GM23338 (cell line): ENCODE results near the gene VPS26C. TPM values are rescaled to one million over a fixed set of nuclear protein-coding genes. Genes with fewer than 3 reads are reported as not detected.

Source experiments
- ATAC-seq: fragments of 200-7000 bp; cut with Tn5 transposase; 3 replicates; pipeline ENCODE4 v1.9.1; 2020
- DNase-seq: peaks from one replicate; pipeline ENCODE4 v3.0.0-alpha.2; 2015; ENCODE audit warnings: low spot score
- H2AFZ ChIP-seq: fragments of 200-600 bp; sonication (generic); 2 replicates; pipeline ENCODE4 v1.8.0; 2016; ENCODE audit warnings: antibody characterized with exemption, mild to moderate bottlenecking, moderate library complexity
- H3F3A ChIP-seq: fragments of 200-600 bp; sonication (generic); replicated peaks from 2 replicates; pipeline ENCODE4 v1.8.0; 2017; ENCODE audit warnings: antibody characterized with exemption, mixed run types, low read depth
- H3K27ac ChIP-seq: fragments of 200-600 bp; sonication (generic); 2 replicates; pipeline ENCODE4 v1.6.1; 2016; ENCODE audit warnings: low read depth
- H3K27me3 ChIP-seq: fragments of 200-600 bp; sonication (generic); 2 replicates; pipeline ENCODE4 v1.8.0; 2016; ENCODE audit warnings: mild to moderate bottlenecking, mixed run types, moderate library complexity; ENCODE audit not compliant: insufficient read depth
- H3K36me3 ChIP-seq: fragments of 200-600 bp; sonication (generic); 2 replicates; pipeline ENCODE4 v1.8.0; 2016; ENCODE audit warnings: mild to moderate bottlenecking; ENCODE audit not compliant: insufficient read depth
- H3K4me1 ChIP-seq: fragments of 200-600 bp; sonication (generic); 2 replicates; pipeline ENCODE4 v1.8.0; 2016; ENCODE audit warnings: mild to moderate bottlenecking, moderate library complexity; ENCODE audit not compliant: insufficient read depth
- H3K4me2 ChIP-seq: fragments of 200-600 bp; sonication (generic); 2 replicates; pipeline ENCODE4 v1.7.1; 2017; ENCODE audit warnings: mixed run types
- H3K4me3 ChIP-seq: fragments of 200-600 bp; sonication (generic); 2 replicates; pipeline ENCODE4 v1.6.1; 2016; ENCODE audit warnings: mixed run types
- H3K79me2 ChIP-seq: fragments of 200-600 bp; sonication (generic); replicated peaks from 2 replicates; pipeline ENCODE4 v1.8.0; 2017; ENCODE audit warnings: mild to moderate bottlenecking; ENCODE audit not compliant: insufficient read depth
- H3K9me2 ChIP-seq: fragments of 200-600 bp; sonication (generic); 2 replicates; pipeline ENCODE4 v1.8.0; 2017; ENCODE audit not compliant: insufficient read depth
- H4K20me1 ChIP-seq: fragments of 200-600 bp; sonication (generic); replicated peaks from 2 replicates; pipeline ENCODE4 v1.8.0; 2017; ENCODE audit warnings: mild to moderate bottlenecking; ENCODE audit not compliant: insufficient read depth
- H3K27ac Mint-ChIP-seq: 2 replicates; pipeline ENCODE4 v1.8.0; 2020; ENCODE audit warnings: inconsistent platforms, mild to moderate bottlenecking, moderate library complexity, mixed read lengths
- H3K27me3 Mint-ChIP-seq: 3 replicates; pipeline ENCODE4 v1.8.0; 2022; ENCODE audit warnings: low read depth, mild to moderate bottlenecking, moderate library complexity, mixed read lengths, inconsistent platforms; ENCODE audit not compliant: insufficient read depth, poor library complexity
- H3K36me3 Mint-ChIP-seq: 3 replicates; pipeline ENCODE4 v1.8.0; 2021; ENCODE audit warnings: low read depth, mild to moderate bottlenecking, inconsistent platforms, moderate library complexity, mixed read lengths
- H3K4me1 Mint-ChIP-seq: 3 replicates; pipeline ENCODE4 v1.8.0; 2020; ENCODE audit warnings: mild to moderate bottlenecking, inconsistent platforms, mixed read lengths
- H3K4me3 Mint-ChIP-seq: 3 replicates; pipeline ENCODE4 v1.8.0; 2021; ENCODE audit warnings: moderate library complexity, mild to moderate bottlenecking, inconsistent platforms, mixed read lengths
- H3K9me3 Mint-ChIP-seq: 3 replicates; pipeline ENCODE4 v1.8.0; 2020; ENCODE audit warnings: moderate library complexity, mild to moderate bottlenecking, inconsistent platforms, mixed read lengths
- CREB1 ChIP-seq: fragments of 250-450 bp; sonication (Bioruptor Pico); IDR thresholded peaks from 2 replicates; pipeline ENCODE4 v1.5.0; 2020; ENCODE audit warnings: low read depth, mild to moderate bottlenecking, moderate library complexity
- POLR2AphosphoS5 ChIP-seq: IDR thresholded peaks from 2 replicates; pipeline ENCODE4 v1.6.1; 2016; ENCODE audit warnings: antibody characterized with exemption, low read depth
- ZNF114 ChIP-seq: fragments of 250-450 bp; sonication (Bioruptor Pico); IDR thresholded peaks from 2 replicates; pipeline ENCODE4 v1.5.0; 2020; ENCODE audit warnings: mild to moderate bottlenecking, moderate library complexity
- ZNF462 ChIP-seq: fragments of 250-450 bp; sonication (Bioruptor Pico); IDR thresholded peaks from 2 replicates; pipeline ENCODE4 v1.5.0; 2020; ENCODE audit warnings: mild to moderate bottlenecking, moderate library complexity
- polyA plus RNA-seq: library from polyadenylated mRNA; unstranded; fragments of >200 nt; fragmentation: Nextera tagmentation; extraction: Ambion mirVana; gene quantifications from 2 replicates; pipeline ENCODE4 v1.2.1, GENCODE V29; 2016
- total RNA-seq: library from RNA; depleted of rRNA; stranded (reverse); fragments of >200 nt; shearing (Covaris generic); gene quantifications from 2 replicates; pipeline ENCODE4 v1.2.3, GENCODE V29; 2014

The VPS26C gene
- total and polyA plus RNA-seq, 2 experiments from 2014 or later = 45.1 to 91.2 TPM

GRCh38 chr21:37259426-37259825 is 7.7 kb downstream of the VPS26C start:
- no peaks in the 10 kb centered on the region for H3K9me2 ChIP-seq
- no peak for TF ChIP-seq POLR2AphosphoS5
- no peak for TF ChIP-seq ZNF462
- no peak for TF ChIP-seq ZNF114 (CRISPR knock-in tag)
- TF ChIP-seq CREB1 = no peak
- H3K4me3 ChIP-seq = no peak overlapping the region
- H3K79me2 ChIP-seq = peaks cover 82% of the 10 kb centered on the region
- no peak overlapping the region for H3K27ac ChIP-seq
- DNase-seq = no peak
- H4K20me1 ChIP-seq = peaks cover 13% of the 10 kb centered on the region; the same call in 1 of the 2 replicates
- ATAC-seq = no peak
- no peaks in the 10 kb centered on the region; the same call in 1 of the 2 replicates for H3K36me3 ChIP-seq
- H3K4me1 ChIP-seq = peaks cover 7% of the 10 kb centered on the region
- H2AFZ ChIP-seq = no peak overlapping the region
- H3F3A ChIP-seq = peaks cover 14% of the 10 kb centered on the region
- Mint-ChIP-seq H3K4me3 (no peak overlapping the region), H3K36me3 (peaks cover 6% of the 10 kb centered on the region; the same call in 2 of the 3 replicates), H3K4me1 (peaks cover 18% of the 10 kb centered on the region), H3K27ac (no peak overlapping the region), H3K9me3 (no peaks in the 10 kb centered on the region), H3K27me3 (peaks cover 11% of the 10 kb centered on the region)
- peak overlapping the region; percentile 84 for H3K4me2 ChIP-seq
- H3K27me3 ChIP-seq = no peaks in the 10 kb centered on the region

- Mint-ChIP-seq H3K4me3 (peak overlapping the region; percentile 80), H3K27ac (peak overlapping the region; percentile 100), H3K4me1 (peaks cover 23% of the 10 kb centered on the region), H3K27me3 (peaks cover 11% of the 10 kb centered on the region), H3K9me3 (no peaks in the 10 kb centered on the region), H3K36me3 (peaks cover 6% of the 10 kb centered on the region; the same call in 2 of the 3 replicates)
- Histone ChIP-seq H3K4me3 (peak overlapping the region; percentile 64), H3K4me1 (peaks cover 11% of the 10 kb centered on the region), H3F3A (peaks cover 14% of the 10 kb centered on the region), H3K4me2 (peak overlapping the region; percentile 84), H3K9me2 (no peaks in the 10 kb centered on the region), H3K27me3 (no peaks in the 10 kb centered on the region), H2AFZ (peak overlapping the region; percentile 53; the same call in 1 of the 2 replicates), H3K27ac (peak overlapping the region; percentile 97), H3K79me2 (peaks cover 82% of the 10 kb centered on the region), H3K36me3 (no peaks in the 10 kb centered on the region; the same call in 1 of the 2 replicates), H4K20me1 (peaks cover 13% of the 10 kb centered on the region; the same call in 1 of the 2 replicates)
- peak; percentile 93 for DNase-seq
- peak; percentile 68; the same call in 1 of the 2 replicates for TF ChIP-seq POLR2AphosphoS5
- peak; percentile 85 for TF ChIP-seq CREB1
- TF ChIP-seq ZNF114 (CRISPR knock-in tag) = no peak
- ATAC-seq = peak; percentile 83
Measured at GRCh38 chr21:37257967-37258877, 8.9 kb downstream of the VPS26C start.
